Measurements from ENCODE around the gene DIP2B. TPM values are rescaled to one million over a fixed set of nuclear protein-coding genes. Genes with fewer than 3 reads are reported as not detected.
A peak's percentile ranks its signal among the peaks of the same experiment; 100 is the strongest.

DIP2B gene
- total and polyA plus RNA-seq, 8 donors: 2.7 to 136 (median 8.9) TPM

GRCh38 chr12:50639721-50640120 is 134.9 kb downstream of the DIP2B start:
- DNase-seq: no peak
- 85 to 90% (median 86%) methylated on average over 4 of the region's 4 CpGs for WGBS, 5 donors
- intact Hi-C loops (cut with DNase I; ENCODE audit: low total_unique reads): loop anchor here (5.0 kb wide), 1 partner anchor 137 kb away; the partner anchor contains the start of gene DIP2B
- Histone ChIP-seq H3K27ac (no peak overlapping the region), H3K36me3 (peaks cover 0 to 30% (median 23%) of the 10 kb centered on the region in 4 donors), H3K4me3 (no peak overlapping the region), H3K27me3 (no peaks in the 10 kb centered on the region), H3K4me1 (peaks cover 4 to 30% (median 14%) of the 10 kb centered on the region in 4 donors), H3K9me3 (no peaks in the 10 kb centered on the region)
- TF ChIP-seq EP300 (IDR thresholded peaks at IDR 0.05) (no peak), POLR2A (IDR thresholded peaks at IDR 0.05) (no peak), POLR2AphosphoS5 (IDR thresholded peaks at IDR 0.05) (no peak)
- TF ChIP-seq, protein P1, sequence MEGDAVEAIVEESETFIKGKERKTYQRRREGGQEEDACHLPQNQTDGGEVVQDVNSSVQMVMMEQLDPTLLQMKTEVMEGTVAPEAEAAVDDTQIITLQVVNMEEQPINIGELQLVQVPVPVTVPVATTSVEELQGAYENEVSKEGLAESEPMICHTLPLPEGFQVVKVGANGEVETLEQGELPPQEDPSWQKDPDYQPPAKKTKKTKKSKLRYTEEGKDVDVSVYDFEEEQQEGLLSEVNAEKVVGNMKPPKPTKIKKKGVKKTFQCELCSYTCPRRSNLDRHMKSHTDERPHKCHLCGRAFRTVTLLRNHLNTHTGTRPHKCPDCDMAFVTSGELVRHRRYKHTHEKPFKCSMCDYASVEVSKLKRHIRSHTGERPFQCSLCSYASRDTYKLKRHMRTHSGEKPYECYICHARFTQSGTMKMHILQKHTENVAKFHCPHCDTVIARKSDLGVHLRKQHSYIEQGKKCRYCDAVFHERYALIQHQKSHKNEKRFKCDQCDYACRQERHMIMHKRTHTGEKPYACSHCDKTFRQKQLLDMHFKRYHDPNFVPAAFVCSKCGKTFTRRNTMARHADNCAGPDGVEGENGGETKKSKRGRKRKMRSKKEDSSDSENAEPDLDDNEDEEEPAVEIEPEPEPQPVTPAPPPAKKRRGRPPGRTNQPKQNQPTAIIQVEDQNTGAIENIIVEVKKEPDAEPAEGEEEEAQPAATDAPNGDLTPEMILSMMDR (IDR thresholded peaks at IDR 0.05): no peak

- WGBS, 5 donors: 72 to 82% (median 79%) methylated on average over 7 of the region's 7 CpGs
- DNase-seq: no peak
- Histone ChIP-seq H3K4me1 (peaks cover 0 to 24% (median 12%) of the 10 kb centered on the region in 4 donors), H3K27me3 (no peaks in the 10 kb centered on the region), H3K27ac (no peak overlapping the region), H3K36me3 (peaks cover 0 to 30% (median 23%) of the 10 kb centered on the region in 4 donors), H3K4me3 (no peak overlapping the region), H3K9me3 (no peaks in the 10 kb centered on the region)
- intact Hi-C loops (cut with DNase I; ENCODE audit: low total_unique reads): no loop called here
- TF ChIP-seq, protein P1 (IDR thresholded peaks at IDR 0.05): no peak
- TF ChIP-seq POLR2AphosphoS5 (IDR thresholded peaks at IDR 0.05) (no peak), POLR2A (IDR thresholded peaks at IDR 0.05) (no peak), EP300 (IDR thresholded peaks at IDR 0.05) (no peak)
Measured at GRCh38 chr12:50640321-50640939, 135.6 kb downstream of the DIP2B start.

- no peak overlapping the region for H3K4me3 ChIP-seq
- H3K9me3 ChIP-seq: no peaks in the 10 kb centered on the region
- H3K27ac ChIP-seq: no peak overlapping the region
- DNase-seq: peak in 1 of 2 donors; percentile 75
- WGBS, 5 donors: 58 to 67% (median 66%) methylated on average over 5 of the region's 5 CpGs
- peaks cover 0 to 30% (median 25%) of the 10 kb centered on the region in 4 donors for H3K36me3 ChIP-seq
- peaks cover 0 to 24% (median 12%) of the 10 kb centered on the region in 4 donors for H3K4me1 ChIP-seq
- no peak for TF ChIP-seq EP300 (IDR thresholded peaks at IDR 0.05)
- TF ChIP-seq POLR2AphosphoS5 (IDR thresholded peaks at IDR 0.05): no peak
- TF ChIP-seq, protein P1 (IDR thresholded peaks at IDR 0.05): no peak
- TF ChIP-seq POLR2A (IDR thresholded peaks at IDR 0.05): no peak
- H3K27me3 ChIP-seq: no peaks in the 10 kb centered on the region
- intact Hi-C loops (cut with DNase I; ENCODE audit: low total_unique reads): no loop called here
Measured at GRCh38 chr12:50641566-50641965, 136.8 kb downstream of the DIP2B start.

- H3K4me3 ChIP-seq: no peak overlapping the region
- 17 to 40% (median 32%) methylated on average over 1 of the region's 1 CpG for WGBS, 5 donors
- no peak overlapping the region for H3K27ac ChIP-seq
- TF ChIP-seq, protein P1 (IDR thresholded peaks at IDR 0.05): no peak
- TF ChIP-seq POLR2A (IDR thresholded peaks at IDR 0.05): no peak
- H3K36me3 ChIP-seq: peaks cover 0 to 30% (median 25%) of the 10 kb centered on the region in 4 donors
- H3K9me3 ChIP-seq: no peaks in the 10 kb centered on the region
- H3K4me1 ChIP-seq: peaks cover 0 to 25% (median 12%) of the 10 kb centered on the region in 4 donors
- no peak for DNase-seq
- intact Hi-C loops (cut with DNase I; ENCODE audit: low total_unique reads): no loop called here
- H3K27me3 ChIP-seq: no peaks in the 10 kb centered on the region
Measured at GRCh38 chr12:50642035-50642451, 137.3 kb downstream of the DIP2B start.

All from stomach (tissue), 9 donors.